ENCODE measurements around the gene SMIM23.

SMIM23 gene

DNA sequence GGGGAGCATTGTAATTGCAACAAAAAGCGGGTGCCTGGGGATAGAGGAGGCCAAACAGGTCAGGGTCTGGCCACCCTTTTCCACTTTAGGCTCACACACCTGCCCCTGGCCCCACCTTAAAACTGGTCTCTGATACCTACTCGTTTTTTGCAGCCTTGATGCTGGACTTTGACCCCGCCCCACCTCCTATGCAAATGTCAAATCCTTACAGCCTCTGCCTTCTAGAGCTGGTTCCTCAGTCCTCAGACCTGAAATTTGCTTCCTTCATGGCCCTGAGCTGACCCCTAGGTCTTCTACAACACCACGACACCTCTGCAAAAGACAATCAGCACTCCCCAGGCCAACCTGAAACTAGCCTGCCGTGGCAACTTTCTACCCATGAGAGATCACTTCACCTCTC is 37.7 kb downstream of the SMIM23 start:
- no peak overlapping the region for H3K27ac ChIP-seq
- H2AFZ ChIP-seq (ENCODE audit: low read depth): no peak overlapping the region
- H3K36me3 ChIP-seq (ENCODE audit: insufficient read depth): no peaks in the 10 kb centered on the region
- no peak overlapping the region for H3K4me2 ChIP-seq
- no peak for TF ChIP-seq CTCF (conservative IDR thresholded peaks at IDR 0.05; ENCODE audit: low read depth, low read length)
- peaks cover 6% of the 10 kb centered on the region for H3K4me1 ChIP-seq (ENCODE audit: low read depth, poor library complexity, severe bottlenecking)
- no peak overlapping the region for H3K4me3 ChIP-seq (IDR thresholded peaks at IDR 0.05; ENCODE audit: insufficient read depth, low read depth, low read length)
- no peaks in the 10 kb centered on the region for H3K27me3 ChIP-seq (ENCODE audit: insufficient read depth, low read depth)
- no peaks in the 10 kb centered on the region for H4K20me1 ChIP-seq (ENCODE audit: insufficient read depth)
- H3K79me2 ChIP-seq (ENCODE audit: insufficient read depth, low read depth): no peaks in the 10 kb centered on the region
- H3K9ac ChIP-seq: no peak overlapping the region

GRCh38 chr5:171825051-171825450 is 39.4 kb downstream of the SMIM23 start:
- H3K4me2 ChIP-seq: no peak overlapping the region
- no peaks in the 10 kb centered on the region for H3K27me3 ChIP-seq (ENCODE audit: insufficient read depth, low read depth)
- H3K4me1 ChIP-seq (ENCODE audit: low read depth, poor library complexity, severe bottlenecking): peaks cover 6% of the 10 kb centered on the region
- H3K4me3 ChIP-seq (IDR thresholded peaks at IDR 0.05; ENCODE audit: insufficient read depth, low read depth, low read length): no peak overlapping the region
- no peak overlapping the region for H2AFZ ChIP-seq (ENCODE audit: low read depth)
- H3K27ac ChIP-seq: no peak overlapping the region
- H3K9ac ChIP-seq: no peak overlapping the region
- TF ChIP-seq CTCF (conservative IDR thresholded peaks at IDR 0.05; ENCODE audit: low read depth, low read length): no peak
- no peaks in the 10 kb centered on the region for H4K20me1 ChIP-seq (ENCODE audit: insufficient read depth)
- no peaks in the 10 kb centered on the region for H3K79me2 ChIP-seq (ENCODE audit: insufficient read depth, low read depth)
- no peaks in the 10 kb centered on the region for H3K36me3 ChIP-seq (ENCODE audit: insufficient read depth)

DNA sequence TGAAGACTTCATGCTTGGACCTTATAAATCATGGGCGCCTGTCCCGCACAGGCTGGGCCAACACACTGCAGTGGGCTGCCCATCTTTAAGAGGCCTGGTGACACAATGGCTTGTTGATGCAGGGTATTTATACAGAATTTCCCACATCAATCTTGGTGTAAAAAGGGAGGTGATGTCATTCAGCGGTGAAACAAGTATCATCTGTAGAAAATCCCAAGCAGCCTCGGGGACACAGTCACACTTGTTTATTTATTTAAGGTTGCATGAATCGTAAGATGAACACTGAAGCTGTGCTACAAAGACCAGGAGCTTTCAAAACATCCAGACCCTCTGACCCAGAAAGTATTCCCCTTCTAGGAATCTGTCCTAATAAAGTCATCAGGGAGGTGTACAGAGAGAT is 40.5 kb downstream of the SMIM23 start:
- Histone ChIP-seq H3K4me1 (ENCODE audit: low read depth, poor library complexity, severe bottlenecking) (peaks cover 6% of the 10 kb centered on the region), H4K20me1 (ENCODE audit: insufficient read depth) (no peaks in the 10 kb centered on the region)
- no peak for TF ChIP-seq CTCF (conservative IDR thresholded peaks at IDR 0.05; ENCODE audit: low read depth, low read length)

DNA sequence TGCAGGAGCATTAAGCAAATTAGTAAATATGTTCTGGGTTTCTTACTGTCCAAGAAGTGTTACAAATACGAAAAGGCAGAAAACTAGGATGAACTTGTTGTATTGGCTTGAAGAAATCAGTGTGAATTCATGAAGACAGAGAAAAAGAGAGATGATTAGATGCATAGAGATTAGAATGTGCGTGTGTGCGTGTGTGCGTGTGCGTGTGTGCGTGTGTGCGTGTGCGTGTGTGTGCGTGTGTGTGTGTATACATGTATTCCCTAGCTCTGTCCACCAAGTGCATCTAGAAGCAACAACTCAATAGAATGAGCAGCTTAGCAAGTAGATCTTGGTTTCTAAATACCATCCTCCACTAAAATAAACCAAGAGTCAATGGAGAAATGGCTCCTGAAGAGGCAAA is 41.5 kb downstream of the SMIM23 start:
- no peak overlapping the region for H3K9ac ChIP-seq
- H4K20me1 ChIP-seq (ENCODE audit: insufficient read depth): no peaks in the 10 kb centered on the region
- peaks cover 6% of the 10 kb centered on the region for H3K4me1 ChIP-seq (ENCODE audit: low read depth, poor library complexity, severe bottlenecking)
- H3K4me2 ChIP-seq: no peak overlapping the region
- H3K79me2 ChIP-seq (ENCODE audit: insufficient read depth, low read depth): no peaks in the 10 kb centered on the region
- no peaks in the 10 kb centered on the region for H3K36me3 ChIP-seq (ENCODE audit: insufficient read depth)
- no peaks in the 10 kb centered on the region for H3K27me3 ChIP-seq (ENCODE audit: insufficient read depth, low read depth)
- no peak overlapping the region for H3K27ac ChIP-seq
- H3K4me3 ChIP-seq (IDR thresholded peaks at IDR 0.05; ENCODE audit: insufficient read depth, low read depth, low read length): no peak overlapping the region
- TF ChIP-seq CTCF (conservative IDR thresholded peaks at IDR 0.05; ENCODE audit: low read depth, low read length): no peak
- H2AFZ ChIP-seq (ENCODE audit: low read depth): no peak overlapping the region

More for the DNA sequence above, 40.5 kb downstream of the SMIM23 start:
- Histone ChIP-seq H2AFZ (ENCODE audit: low read depth) (no peak overlapping the region), H3K27ac (no peak overlapping the region), H3K36me3 (ENCODE audit: insufficient read depth) (no peaks in the 10 kb centered on the region), H3K4me2 (no peak overlapping the region), H3K9ac (no peak overlapping the region), H3K4me3 (IDR thresholded peaks at IDR 0.05; ENCODE audit: insufficient read depth, low read depth, low read length) (no peak overlapping the region), H3K27me3 (ENCODE audit: insufficient read depth, low read depth) (no peaks in the 10 kb centered on the region), H3K79me2 (ENCODE audit: insufficient read depth, low read depth) (no peaks in the 10 kb centered on the region)
